Limb (tissue), 2 donors: Measurements from ENCODE around the gene C1orf35.

ENCODE experiments used
- DNase-seq, 2 donors: peaks; one replicate each; pipeline ENCODE4 v3.0.0-alpha.2; 2016; ENCODE audit errors: extremely low spot score in 2 of 2

C1orf35 gene

GRCh38 chr1:228095161-228095560 lies 8.0 kb downstream of the C1orf35 start:
- DNase-seq = no peak

GRCh38 chr1:228094432-228095016 lies 8.6 kb downstream of the C1orf35 start:
- no peak for DNase-seq

- DNase-seq = no peak
These were observed 9.8 kb downstream of the C1orf35 start for GRCh38 chr1:228093050-228093906.

GRCh38 chr1:228092342-228093049 lies 10.6 kb downstream of the C1orf35 start:
- no peak for DNase-seq

GRCh38 chr1:228091084-228091483 lies 12.0 kb downstream of the C1orf35 start:
- DNase-seq = no peak

- no peak for DNase-seq
These were observed 12.5 kb downstream of the C1orf35 start for GRCh38 chr1:228090613-228091081.

GRCh38 chr1:228089519-228090380 lies 13.4 kb downstream of the C1orf35 start:
- no peak for DNase-seq

- no peak for DNase-seq
These were observed 14.3 kb downstream of the C1orf35 start for GRCh38 chr1:228088586-228089498.

- DNase-seq = no peak
These were observed 15.3 kb downstream of the C1orf35 start for GRCh38 chr1:228087771-228088251.

- DNase-seq = no peak
These were observed 17.7 kb downstream of the C1orf35 start for GRCh38 chr1:228085287-228085951.

- no peak for DNase-seq
These were observed 18.3 kb downstream of the C1orf35 start for GRCh38 chr1:228084797-228085196.

GRCh38 chr1:228084325-228084724 lies 18.8 kb downstream of the C1orf35 start:
- DNase-seq = no peak

GRCh38 chr1:228083871-228084278 lies 19.2 kb downstream of the C1orf35 start:
- peak in 1 of 2 donors; percentile 44 for DNase-seq

- peak in 1 of 2 donors; percentile 57 for DNase-seq
These were observed 19.9 kb downstream of the C1orf35 start for GRCh38 chr1:228082918-228083870.

- peak; percentile 94 to 97 for DNase-seq
These were observed 20.8 kb downstream of the C1orf35 start, which contains the start of gene ARF1 for GRCh38 chr1:228082214-228082917. ARF1 (plus strand) TSS chr1:228082708; CDS start chr1:228097115, 14,407 bp downstream.

- DNase-seq = no peak
These were observed 21.4 kb downstream of the C1orf35 start for GRCh38 chr1:228081578-228082213.

GRCh38 chr1:228081144-228081543 lies 22.0 kb downstream of the C1orf35 start:
- DNase-seq = no peak
